GM19324 (cell line): ENCODE data around the gene HOXC10.

ENCODE experiments used
- ATAC-seq: cut with Tn5 transposase; IDR thresholded peaks from one replicate; pipeline ENCODE4 v1.9.1; 2021; ENCODE audit warnings: mild to moderate bottlenecking, moderate library complexity; ENCODE audit not compliant: unreplicated experiment, low FRiP score

Gene HOXC10

DNA sequence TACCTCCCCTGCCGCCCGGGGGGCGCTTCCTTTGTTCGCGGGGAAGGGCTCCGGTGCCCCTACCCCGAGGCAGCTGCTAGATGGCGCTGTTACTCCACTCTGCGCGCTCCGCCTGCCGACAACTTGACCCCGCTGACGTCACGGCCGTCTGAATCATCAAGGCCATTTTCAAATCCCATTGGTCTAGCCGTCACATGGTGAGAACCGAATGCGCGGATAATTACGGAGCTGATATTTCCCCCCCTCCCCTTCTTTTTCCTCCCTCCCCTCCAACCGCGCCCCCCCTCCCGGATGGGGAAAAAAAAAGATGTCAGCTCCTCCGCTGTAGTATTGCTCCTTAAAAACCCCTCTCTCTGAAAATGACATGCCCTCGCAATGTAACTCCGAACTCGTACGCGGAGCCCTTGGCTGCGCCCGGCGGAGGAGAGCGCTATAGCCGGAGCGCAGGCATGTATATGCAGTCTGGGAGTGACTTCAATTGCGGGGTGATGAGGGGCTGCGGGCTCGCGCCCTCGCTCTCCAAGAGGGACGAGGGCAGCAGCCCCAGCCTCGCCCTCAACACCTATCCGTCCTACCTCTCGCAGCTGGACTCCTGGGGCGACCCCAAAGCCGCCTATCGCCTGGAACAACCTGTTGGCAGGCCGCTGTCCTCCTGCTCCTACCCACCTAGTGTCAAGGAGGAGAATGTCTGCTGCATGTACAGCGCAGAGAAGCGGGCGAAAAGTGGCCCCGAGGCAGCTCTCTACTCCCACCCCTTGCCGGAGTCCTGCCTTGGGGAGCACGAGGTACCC, at the start of gene HOXC10:
Gene HOXC10, plus strand, starts transcription at position 246 of the 791 bp plus-strand sequence. Its CDS starts 114 bp downstream, at position 360.
- ATAC-seq, result no peak

DNA sequence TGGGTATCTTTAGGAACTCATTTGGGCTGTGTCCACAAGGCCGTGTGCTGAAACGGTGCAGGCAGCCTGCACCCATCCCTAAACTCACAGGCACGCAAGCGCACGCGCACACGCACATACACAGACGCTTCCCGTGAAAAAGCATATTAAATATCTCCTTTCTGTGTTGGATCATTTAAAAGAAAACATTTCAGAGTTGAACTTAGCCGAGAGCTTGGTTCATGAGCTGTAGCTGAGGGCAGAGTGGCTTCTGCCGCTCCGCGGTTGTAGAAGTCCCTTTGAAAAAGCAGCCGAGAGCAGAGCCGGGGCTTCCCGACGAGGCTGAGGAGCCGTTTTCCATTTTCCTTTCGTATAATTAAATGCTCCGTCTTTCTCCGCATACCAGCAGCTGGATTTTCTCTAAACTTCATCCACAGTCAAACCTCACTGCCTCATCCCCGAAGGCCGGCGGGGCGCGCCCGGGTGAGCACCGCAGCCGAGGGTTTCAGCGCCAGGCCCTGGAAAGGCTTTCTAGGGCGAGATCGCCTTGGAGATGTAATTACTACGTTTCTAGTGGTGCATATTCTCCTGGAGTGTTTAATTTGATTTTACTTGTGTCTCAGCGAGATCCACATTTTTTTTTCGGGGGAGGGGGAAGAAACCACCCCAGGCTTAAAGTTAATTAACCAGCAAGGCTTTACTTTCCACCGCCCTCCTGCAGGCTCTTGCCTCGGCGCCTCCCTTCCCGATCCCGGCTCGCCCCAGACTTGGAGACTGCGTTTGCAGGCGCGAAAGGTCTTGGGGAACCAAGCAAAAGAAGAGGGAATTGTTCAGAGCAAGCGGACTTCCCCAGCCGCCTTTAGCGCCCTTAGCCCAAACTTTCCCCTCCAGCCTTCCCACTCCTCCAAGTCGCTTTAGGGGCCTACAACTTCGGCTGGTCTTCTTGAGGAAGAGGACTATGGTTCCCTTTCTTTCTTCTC, 49.3 kb upstream of the HOXC10 start:
- ATAC-seq, result no peak

DNA sequence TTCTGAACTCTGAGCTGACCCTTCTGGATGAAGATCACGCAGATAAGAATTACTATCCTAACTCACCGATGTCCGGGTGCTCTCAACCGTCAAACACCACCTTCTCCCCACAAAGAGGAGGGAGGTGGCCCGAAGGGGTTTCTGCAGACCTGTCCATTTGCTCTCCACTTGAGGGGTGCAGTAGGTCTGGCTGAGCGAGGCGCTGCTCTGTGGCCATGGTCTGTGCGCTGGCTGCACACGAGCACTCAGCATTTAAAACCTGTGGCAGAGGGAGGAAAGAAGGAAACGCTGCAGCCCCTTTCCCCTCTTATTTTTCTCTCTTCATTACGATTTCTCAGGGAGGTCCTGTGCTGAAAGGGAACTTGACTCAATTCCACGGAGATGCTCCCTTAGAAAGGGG, 47.8 kb upstream of the HOXC10 start:
- no peak for ATAC-seq

DNA sequence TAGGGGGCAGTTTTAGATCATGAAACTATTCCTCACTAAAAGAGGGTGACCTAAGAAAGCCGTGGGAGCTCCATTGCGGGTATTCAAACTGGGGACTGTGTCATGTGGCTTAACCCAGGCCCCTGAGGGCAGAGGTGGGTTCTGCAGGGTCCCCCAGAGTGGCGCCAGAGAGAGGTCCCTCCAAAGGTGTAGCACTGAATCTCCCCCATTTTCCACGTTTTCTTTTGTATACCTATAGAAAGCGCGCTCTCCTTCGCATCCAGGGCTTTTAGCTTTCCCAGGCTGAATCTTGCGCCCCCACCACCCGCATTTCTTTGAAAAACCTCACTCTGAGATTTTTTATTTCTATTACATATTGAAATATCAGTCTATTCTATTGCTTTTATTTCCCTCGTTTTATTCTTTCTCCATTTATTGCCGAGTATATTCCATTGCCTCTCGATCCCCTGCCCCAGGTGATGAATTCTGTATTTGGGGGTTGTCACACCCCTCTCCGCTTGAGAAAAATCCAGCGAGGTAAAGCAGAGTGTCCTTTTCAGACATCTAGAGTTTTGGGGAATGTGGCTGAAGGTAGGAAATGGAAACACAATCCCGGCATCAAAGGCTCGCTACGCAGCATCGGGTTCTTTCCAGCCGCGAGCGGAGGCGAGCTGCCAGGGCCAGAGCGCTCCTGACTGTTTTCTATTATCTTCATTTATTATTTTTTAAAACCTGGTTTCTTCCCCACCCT, 47.2 kb upstream of the HOXC10 start:
- no peak for ATAC-seq

DNA sequence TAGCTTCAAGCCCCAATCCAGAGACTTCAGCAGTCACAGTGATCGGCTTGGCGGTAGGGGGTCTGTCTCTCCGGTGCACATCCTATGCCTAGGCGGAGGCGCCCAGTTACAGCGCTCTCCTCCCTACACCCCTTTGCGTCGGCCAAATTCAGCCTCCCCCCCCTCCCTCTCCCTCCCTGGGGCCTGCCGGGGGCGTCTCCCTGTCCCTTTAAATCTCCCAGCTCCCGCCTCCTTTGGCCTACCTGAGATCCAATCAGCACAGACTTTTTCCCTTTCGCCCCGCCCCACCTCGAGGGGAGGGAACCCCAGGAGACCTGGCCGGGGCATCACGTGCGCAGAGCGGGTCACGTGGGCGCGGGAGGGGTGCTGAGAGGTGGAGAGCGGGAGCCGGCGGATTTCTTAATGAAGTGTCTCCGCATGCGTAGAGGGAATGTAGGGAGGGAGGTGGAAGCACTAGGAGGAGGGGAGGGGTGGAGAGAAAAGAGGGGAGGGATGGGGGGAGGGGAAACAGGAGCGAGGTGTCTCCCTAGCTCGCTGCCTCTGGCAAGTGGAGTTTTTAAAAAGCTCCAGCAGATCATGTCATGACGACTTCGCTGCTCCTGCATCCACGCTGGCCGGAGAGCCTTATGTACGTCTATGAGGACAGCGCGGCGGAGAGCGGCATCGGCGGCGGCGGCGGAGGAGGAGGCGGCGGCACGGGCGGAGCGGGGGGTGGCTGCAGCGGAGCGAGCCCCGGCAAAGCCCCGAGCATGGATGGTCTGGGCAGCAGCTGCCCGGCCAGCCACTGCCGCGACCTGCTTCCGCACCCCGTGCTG, 46.4 kb upstream of the HOXC10 start, which contains the start of gene HOXC13:
Gene HOXC13, plus strand, starts transcription at position 506 of the 815 bp plus-strand sequence. Its CDS starts 76 bp downstream, at position 582.
- ATAC-seq, result no peak

DNA sequence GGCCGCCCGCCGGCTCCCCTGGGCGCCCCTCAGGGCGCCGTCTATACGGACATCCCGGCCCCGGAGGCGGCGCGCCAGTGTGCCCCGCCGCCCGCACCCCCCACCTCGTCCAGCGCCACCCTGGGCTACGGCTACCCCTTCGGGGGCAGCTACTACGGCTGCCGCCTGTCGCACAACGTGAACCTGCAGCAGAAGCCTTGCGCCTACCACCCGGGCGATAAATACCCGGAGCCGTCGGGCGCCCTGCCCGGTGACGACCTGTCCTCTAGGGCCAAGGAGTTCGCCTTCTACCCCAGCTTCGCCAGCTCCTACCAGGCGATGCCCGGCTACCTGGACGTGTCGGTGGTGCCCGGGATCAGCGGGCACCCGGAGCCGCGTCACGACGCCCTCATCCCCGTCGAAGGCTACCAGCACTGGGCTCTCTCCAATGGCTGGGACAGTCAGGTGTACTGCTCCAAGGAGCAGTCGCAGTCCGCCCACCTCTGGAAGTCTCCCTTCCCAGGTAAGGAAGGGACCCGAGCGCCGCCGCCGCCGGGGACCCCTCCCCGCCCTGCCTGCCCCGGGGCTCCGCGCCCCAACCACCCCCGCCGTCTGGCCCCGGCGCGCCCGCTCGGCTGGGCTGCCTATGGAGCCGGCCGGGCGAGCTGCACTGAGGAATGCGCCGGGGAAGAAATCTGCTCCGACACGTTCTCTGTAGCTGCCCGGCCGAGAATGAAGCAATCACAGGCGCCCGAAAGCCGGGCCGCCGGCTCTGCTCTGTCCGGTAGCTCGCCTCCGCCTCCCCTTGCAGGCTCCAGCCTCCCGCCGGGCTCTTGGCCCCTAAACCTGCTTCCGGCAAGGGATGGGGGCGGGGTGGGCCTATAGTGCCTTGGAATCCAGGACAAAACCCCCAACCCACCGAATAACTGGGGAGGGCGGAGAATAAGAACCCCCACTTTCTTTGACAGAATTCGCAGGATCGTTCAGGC, 45.5 kb upstream of the HOXC10 start:
- no peak for ATAC-seq

DNA sequence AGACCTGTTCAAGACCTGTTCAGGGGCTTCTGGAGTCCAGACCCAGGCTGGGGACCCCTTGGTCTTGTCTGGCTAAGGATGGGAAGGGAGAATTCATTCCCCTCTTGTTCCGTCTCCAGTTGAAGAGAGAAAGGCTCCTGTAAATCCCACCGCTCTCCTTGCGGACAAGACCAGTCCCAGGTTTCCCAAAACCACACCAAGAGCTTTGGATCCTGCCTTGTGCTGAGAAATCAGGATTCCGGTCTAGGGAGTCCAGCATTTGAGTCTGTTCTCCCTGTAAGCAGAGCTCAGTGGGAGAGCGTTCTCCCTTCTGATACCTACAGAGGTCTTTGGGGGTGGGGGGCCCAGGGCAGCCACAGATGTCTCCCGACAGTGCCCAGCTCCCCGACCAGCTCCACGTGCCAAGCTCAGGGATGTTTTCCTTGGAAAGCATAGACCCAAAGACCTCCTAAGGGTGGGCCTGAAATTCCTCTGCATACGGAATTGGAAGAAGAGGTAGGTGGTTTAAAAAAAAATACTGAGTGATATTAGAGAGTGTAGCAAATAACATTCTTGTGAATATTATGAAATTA, 44.4 kb upstream of the HOXC10 start:
- no peak for ATAC-seq

DNA sequence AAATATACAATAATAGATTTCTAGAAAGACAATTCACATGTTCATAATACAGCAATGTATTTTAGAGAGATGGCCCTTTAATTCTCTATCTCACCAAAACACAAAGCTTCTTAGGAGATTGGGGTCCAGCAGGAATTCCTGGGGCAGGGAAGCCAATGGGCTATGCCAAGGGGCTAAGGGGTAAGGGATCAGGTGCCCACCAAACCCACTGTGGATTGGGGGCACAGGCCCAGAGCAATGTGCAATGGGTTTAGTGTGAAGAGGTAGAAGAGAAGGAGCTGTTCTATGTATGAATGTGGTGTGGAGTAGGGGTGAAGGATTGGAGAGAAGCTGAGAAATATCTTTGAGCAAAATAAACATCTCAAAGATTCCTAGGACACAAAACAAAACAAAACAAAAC, 43.8 kb upstream of the HOXC10 start:
- ATAC-seq, result no peak

DNA sequence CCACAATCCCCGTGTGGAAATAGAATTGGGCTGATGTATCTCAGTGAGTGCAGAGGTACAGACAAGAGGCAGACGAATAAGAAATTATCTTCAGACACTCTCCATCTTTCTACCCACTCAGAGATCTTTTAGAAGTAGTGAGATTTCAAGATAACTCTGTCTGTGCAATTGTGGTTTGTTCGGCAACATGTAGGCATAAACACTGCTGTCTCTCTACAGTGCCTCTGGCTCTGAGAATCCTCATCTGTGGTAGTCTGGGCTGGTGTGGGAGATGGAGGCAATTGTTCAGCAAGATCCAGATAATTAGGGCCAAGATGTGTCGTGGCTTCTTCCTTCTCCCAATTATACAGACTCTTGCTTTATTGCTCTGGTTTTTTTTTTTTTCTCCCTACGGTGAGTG, 43.2 kb upstream of the HOXC10 start:
- no peak for ATAC-seq

DNA sequence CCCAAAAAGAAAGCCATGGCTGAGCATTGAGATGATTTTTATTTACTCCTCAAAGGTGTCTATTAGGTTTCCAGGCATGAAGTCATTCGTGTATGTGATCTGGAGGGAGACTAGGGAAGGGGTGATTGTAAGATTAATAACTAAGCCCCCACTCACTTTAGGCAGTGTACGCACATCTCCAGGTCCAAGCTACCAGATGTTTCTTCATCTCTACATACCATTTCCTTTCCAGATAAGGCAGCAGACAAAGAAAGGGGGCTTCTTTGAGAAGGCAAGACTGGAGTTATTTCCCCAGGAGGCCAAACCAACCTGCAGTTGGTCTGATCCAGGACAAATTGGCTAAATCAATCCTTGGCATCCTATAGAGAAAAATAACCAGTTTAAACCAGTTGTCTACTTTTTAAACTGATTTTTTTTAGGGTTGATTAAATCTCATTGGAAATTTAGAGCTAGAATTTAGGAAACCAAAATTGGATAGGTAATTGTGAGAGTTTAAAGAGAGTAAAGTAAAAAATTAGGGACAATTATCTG, 42.4 kb upstream of the HOXC10 start:
- ATAC-seq, result no peak

DNA sequence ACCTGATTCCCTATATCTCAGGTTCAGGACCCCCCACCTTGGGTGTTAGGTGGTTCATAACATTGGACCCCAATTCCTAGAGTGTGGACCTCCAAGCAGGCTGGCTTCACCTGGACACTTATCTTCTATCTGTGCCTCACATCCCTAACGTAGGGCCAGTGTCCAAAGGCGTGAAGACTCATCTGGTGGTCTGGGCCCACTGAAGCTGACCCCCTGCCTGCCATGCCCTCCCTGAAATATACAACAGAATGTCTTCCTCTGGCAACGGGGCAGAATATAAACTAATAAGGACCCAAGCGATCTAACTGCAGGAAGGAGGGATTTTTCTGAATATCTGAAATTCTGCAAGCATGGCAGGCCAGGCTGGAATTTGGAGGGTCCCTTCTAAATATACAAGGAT, 40.7 kb upstream of the HOXC10 start:
- ATAC-seq, result no peak

DNA sequence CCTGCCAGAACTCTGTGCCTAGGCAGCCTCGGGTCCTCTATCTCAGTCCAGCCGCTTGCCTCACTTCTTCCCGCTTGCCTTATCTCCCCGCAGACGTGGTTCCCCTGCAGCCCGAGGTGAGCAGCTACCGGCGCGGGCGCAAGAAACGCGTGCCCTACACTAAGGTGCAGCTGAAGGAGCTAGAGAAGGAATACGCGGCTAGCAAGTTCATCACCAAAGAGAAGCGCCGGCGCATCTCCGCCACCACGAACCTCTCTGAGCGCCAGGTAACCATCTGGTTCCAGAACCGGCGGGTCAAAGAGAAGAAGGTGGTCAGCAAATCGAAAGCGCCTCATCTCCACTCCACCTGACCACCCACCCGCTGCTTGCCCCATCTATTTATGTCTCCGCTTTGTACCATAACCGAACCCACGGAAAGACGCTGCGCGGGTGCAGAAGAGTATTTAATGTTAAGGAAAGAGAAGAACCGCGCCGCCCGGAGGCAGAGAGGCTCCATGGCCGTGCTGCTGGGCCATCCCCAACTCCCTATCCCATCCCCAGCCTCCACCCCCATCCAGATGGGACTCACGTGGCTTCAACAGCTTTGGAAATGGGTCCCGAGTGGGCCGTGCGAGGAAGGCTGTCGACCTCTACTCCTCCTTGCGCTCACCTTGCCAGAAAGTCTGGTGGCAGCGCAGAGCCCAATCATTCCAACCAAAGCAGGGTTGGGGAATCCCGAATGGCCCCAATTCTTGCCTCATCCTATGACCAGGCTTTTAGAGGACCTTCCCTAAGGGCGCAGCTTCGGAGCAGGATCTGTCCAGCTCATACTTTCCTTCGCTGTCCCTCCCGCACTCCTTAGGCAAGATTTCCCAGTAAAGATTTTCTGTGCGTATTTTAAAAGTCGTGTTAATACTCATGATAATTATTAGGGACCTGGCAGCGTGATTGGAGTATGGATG, 39.8 kb upstream of the HOXC10 start:
- ATAC-seq, result no peak

DNA sequence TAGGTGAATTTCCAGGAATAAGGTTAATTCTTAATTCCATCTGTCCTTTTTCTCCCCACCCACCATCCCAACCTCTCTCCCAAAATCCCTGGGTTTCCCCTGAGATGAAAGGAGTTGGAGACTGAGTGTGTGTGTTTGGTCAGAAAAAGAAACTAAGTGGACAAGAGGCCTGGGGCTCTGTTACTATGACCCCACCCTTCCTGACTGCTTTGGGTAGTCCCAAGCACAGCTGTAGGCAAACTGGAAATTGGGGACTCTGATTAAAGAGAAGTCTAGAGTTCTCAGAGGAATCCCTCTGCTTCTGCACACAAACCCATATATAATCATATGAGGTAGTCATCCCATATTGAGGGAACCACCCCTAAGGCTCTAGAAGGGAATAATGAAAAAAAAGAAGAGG, 37.2 kb upstream of the HOXC10 start:
- ATAC-seq, result no peak

DNA sequence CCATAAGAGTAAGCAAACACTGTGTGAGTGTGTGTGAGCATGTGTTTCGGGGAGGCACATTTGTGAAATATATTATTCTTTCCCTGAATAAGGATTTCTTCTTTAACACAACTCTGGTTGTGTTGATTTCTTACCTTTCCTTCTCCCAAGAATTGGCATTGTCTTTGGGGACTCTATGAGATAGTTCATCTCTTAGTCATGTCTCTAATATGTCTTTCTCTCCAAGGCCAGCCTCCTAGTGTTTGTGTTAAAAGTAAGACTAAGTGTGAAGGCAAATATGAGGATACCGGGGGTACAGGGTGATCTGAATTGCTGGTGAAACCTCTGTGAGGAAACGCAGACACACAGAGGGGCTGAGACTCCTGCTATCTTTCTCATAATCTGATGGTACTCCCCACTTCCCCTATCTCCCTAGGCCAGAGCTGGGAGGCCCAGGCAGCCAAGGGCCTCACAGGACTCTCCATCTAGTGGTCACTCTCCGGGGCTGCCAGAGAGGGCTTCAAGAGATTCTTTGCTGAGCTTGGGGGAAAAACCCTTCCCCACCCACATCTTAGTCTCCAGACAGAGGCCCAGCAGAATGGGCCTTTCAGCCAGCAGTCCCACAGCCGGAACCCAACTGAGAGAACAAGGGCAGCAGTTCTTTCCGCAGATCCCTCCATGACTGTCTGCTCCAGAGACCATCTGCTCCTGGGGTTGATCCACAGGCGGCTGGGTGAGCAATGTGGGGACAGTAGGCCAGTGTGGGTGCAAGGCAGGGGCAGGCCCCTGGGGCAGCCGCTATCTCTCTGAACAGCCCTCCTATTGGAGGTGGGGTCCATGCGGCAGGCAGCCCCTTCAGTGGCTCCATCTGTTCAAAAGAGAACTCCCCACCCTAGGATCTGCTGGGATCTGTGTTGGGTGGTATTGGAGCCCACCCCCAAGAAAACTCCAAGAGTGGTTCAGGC, 36.0 kb upstream of the HOXC10 start:
- no peak for ATAC-seq

DNA sequence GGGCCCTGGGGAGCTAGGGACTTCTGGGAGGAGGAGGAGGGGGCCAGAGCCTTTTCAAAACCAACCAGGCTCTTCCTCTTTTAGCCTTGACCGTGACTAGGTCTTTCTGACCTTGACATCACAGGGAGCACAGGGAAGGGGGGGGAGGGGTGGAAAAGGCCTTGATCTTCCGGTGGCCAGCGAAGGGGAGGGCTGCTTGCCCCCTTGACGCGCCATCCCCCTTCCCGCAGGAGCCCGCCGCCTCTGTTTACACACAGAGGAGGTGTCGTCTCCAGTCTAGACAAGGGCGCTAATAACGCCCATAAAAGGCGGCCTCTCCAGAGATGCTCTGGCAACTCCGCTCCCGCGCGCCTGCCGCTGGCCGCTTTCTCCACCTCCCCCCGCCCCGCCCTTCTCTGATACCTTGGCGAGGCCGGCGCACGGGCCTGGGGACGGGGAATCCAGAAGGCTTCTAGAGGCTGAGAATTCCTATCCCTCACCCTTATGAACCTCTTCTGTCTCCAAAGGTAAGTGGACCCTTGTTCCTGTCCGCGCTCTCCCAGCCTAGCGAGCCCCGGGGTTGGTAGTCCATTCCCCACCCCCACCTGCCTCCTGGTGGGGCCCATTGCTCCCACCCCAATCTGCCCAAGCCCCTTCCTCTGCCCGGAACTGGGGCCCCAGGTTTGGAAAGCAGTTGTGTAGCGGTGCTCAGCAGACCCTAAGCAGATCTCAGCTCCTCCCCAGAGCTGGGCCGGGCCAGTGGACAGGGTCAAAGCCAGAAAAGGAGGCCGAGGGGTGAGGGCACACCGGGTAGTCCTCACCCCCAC, 35.1 kb upstream of the HOXC10 start:
- no peak for ATAC-seq
